Karpas-422 (cell line): Measurements from ENCODE around the gene PPM1F. TPM values are rescaled to one million over a fixed set of nuclear protein-coding genes. Genes with fewer than 3 reads are reported as not detected.
A peak's percentile ranks its signal among the peaks of the same experiment; 100 is the strongest.

Experiments
- DNase-seq: peaks from one replicate; pipeline ENCODE4 v3.0.0-alpha.2; 2015
- H2AFZ ChIP-seq: fragments of 200-600 bp; sonication (generic); 2 replicates; pipeline ENCODE4 v1.6.1; 2014; ENCODE audit warnings: antibody characterized with exemption, low read length, mixed read lengths
- H3K27ac ChIP-seq: fragments of 200-600 bp; sonication (generic); 2 replicates; pipeline ENCODE4 v1.5.1; 2014; ENCODE audit warnings: mild to moderate bottlenecking, low read length, moderate library complexity
- H3K27me3 ChIP-seq: fragments of 200-600 bp; sonication (generic); 2 replicates; pipeline ENCODE4 v1.6.1; 2014; ENCODE audit warnings: low read length, mixed read lengths
- H3K36me3 ChIP-seq: fragments of 200-600 bp; sonication (generic); 2 replicates; pipeline ENCODE4 v1.6.1; 2014; ENCODE audit warnings: low read length, mixed read lengths; ENCODE audit not compliant: insufficient read depth
- H3K4me1 ChIP-seq: fragments of 200-600 bp; sonication (generic); 2 replicates; pipeline ENCODE4 v1.6.1; 2014; ENCODE audit warnings: mild to moderate bottlenecking, low read length, mixed read lengths
- H3K4me2 ChIP-seq: fragments of 200-600 bp; sonication (generic); 2 replicates; pipeline ENCODE4 v1.6.1; 2014; ENCODE audit warnings: low read length, low read depth, mild to moderate bottlenecking; ENCODE audit not compliant: poor library complexity, severe bottlenecking
- H3K4me3 ChIP-seq: fragments of 200-600 bp; sonication (generic); 2 replicates; pipeline ENCODE4 v1.5.1; 2014; ENCODE audit warnings: mild to moderate bottlenecking, antibody characterized with exemption, low read length, mixed read lengths
- H3K79me2 ChIP-seq: fragments of 200-600 bp; sonication (generic); 2 replicates; pipeline ENCODE4 v1.6.1; 2014; ENCODE audit warnings: mild to moderate bottlenecking, low read length, mixed read lengths
- H3K9ac ChIP-seq: fragments of 200-600 bp; sonication (generic); 2 replicates; pipeline ENCODE4 v1.6.0; 2014; ENCODE audit warnings: low read length
- H3K9me2 ChIP-seq: fragments of 200-600 bp; sonication (generic), shearing (Covaris generic); replicated peaks from 2 replicates; pipeline ENCODE4 v1.6.0; 2014; ENCODE audit warnings: mild to moderate bottlenecking, low read length, moderate library complexity; ENCODE audit not compliant: insufficient read depth
- H3K9me3 ChIP-seq: fragments of 300-700, 200-600 bp; sonication (generic); 2 replicates; pipeline ENCODE4 v1.6.1; 2014; ENCODE audit warnings: low read length, mixed read lengths
- H4K20me1 ChIP-seq: fragments of 200-600 bp; sonication (generic); 2 replicates; pipeline ENCODE4 v1.6.1; 2014; ENCODE audit warnings: mild to moderate bottlenecking, antibody characterized with exemption, low read length, low read depth; ENCODE audit not compliant: insufficient read depth
- total RNA-seq: library from RNA; depleted of rRNA; stranded (reverse); fragments of >200 nt; shearing (Covaris generic); gene quantifications from 2 replicates; pipeline ENCODE4 v1.2.3, GENCODE V29; 2014; ENCODE audit warnings: low replicate concordance

PPM1F gene
- total RNA-seq, 1 experiment from 2014 or later: 21.1 TPM

DNA sequence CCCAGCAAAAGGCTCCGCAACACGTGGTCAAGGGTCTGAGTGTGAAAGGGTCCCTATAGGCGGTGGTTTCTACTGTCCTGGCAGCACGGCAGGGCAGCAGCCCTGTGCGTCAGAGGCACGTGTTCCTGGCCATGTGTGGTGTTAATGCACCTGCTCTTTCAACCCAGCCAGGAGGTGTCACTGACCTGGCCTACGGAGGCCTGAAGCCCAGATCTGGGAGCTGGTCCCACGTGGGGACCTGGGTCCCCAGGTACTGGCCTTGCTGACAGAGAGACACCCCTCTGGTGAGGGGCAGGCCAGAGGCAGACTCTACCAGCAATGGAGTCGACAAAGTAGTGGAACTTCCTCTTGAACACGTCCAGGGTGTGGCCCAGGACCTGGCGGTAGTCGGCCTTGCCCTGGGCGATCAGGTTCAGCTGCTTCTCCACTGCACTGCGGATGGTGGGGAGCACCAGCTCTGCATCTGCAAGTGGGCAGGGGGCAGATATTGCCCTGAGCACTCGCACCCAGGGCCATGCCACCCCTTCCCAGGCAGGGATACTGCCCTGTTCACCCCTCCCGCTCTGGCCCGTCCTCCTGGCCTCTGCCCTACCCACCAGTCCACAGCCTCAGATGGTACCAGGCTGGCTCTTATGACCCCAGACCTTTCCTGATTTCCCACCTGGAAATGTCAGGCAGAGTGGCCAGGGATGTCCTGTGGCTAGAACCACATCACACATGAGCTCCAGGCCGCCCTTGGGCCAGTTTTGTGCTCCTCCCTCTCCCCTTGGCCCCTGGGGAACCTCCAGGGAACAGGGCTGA, 6.8 kb upstream of the PPM1F start:
- no peak overlapping the region for H2AFZ ChIP-seq
- H3K4me2 ChIP-seq: no peak overlapping the region
- no peaks in the 10 kb centered on the region for H4K20me1 ChIP-seq
- H3K27me3 ChIP-seq: no peaks in the 10 kb centered on the region
- H3K9ac ChIP-seq: no peak overlapping the region
- no peaks in the 10 kb centered on the region for H3K79me2 ChIP-seq
- H3K9me2 ChIP-seq: no peaks in the 10 kb centered on the region
- no peak overlapping the region for H3K4me3 ChIP-seq
- no peak for DNase-seq
- peaks cover 11% of the 10 kb centered on the region; the same call in 1 of the 2 replicates for H3K36me3 ChIP-seq
- no peaks in the 10 kb centered on the region for H3K4me1 ChIP-seq
- no peak overlapping the region for H3K27ac ChIP-seq
- H3K9me3 ChIP-seq: no peaks in the 10 kb centered on the region

DNA sequence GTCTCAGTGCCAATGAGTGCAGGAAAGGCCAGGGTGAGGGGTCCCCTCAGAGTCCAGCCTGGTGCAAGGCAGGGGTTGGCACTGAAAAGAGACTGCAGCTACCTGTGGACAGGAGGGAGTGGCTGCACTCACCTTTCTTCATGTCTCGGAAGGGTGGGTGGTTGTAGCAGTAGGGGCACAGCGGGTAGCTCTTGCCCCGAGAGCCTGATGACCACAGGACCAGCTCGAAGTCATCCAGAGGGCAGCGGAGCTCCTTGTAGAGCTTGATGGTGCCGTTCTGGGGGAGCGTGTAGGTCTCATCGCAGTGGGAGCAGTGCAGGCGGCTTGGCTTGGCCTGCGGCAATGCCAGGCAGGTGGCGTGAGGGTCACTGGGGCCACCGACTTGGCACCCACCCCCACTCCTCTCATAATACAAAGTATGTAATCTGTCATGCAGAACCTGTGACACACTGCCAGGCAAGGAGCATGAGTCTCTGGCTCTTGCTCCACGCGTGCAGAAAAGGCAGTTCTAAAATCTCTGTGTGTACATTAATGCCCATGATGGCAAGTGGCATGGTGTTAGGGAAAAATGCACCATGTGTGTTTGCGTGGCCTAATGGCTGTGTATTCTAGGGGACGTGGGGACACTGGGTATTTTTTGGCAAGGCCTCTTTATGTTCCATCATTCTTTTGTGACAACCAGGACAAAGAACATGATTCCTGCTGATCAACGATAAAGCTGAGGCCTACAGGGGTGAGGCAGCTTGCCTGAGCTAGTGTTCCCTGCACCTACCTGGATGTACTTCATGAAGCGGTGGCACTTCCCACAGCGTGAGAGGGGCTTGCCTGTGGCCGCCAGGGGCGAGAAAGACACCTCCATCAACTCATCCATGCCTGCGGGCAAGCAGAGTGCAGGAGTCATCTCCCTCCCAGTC, 6.0 kb upstream of the PPM1F start:
- H3K4me3 ChIP-seq: no peak overlapping the region
- no peaks in the 10 kb centered on the region for H3K9me3 ChIP-seq
- no peaks in the 10 kb centered on the region for H3K4me1 ChIP-seq
- no peak overlapping the region for H2AFZ ChIP-seq
- H3K9me2 ChIP-seq: no peaks in the 10 kb centered on the region
- H3K9ac ChIP-seq: no peak overlapping the region
- no peak overlapping the region for H3K27ac ChIP-seq
- H3K79me2 ChIP-seq: no peaks in the 10 kb centered on the region
- no peak for DNase-seq
- no peak overlapping the region for H3K4me2 ChIP-seq
- no peaks in the 10 kb centered on the region for H3K27me3 ChIP-seq
- H3K36me3 ChIP-seq: peaks cover 11% of the 10 kb centered on the region; the same call in 1 of the 2 replicates
- H4K20me1 ChIP-seq: no peaks in the 10 kb centered on the region

DNA sequence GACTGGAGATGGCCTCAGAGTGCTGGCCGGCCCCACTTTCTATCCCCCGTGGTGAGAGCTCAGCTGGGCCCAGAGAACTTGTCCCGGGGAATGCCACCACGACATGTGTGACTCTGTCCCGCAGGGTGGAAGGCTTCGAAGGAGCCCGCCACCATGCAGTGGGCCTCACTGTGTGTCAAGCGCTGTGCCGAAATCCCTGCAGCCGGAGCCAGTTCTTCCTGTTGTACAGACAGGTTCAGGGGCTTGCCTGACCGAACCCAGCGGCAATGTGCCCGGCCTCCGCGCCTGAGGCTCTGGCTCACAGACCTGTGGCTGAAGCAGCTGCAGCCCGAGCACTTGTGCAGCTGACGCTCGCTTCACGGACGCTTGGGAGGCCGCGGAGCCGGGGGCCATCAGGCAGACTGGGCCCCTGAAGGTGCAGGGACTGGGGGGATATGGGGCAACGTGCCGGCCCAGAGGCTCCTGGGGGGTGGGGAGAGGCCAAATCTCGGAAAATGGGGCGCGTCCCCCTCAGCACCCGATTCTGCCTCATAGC, 650 bp downstream of the PPM1F start:
- Histone ChIP-seq H4K20me1 (no peaks in the 10 kb centered on the region), H3K27me3 (no peaks in the 10 kb centered on the region), H3K4me3 (peak overlapping the region; percentile 84), H3K9me3 (no peaks in the 10 kb centered on the region), H3K36me3 (no peaks in the 10 kb centered on the region), H3K9ac (peak overlapping the region; percentile 91), H3K79me2 (peaks cover 21% of the 10 kb centered on the region), H2AFZ (peak overlapping the region; percentile 77; the same call in 1 of the 2 replicates), H3K4me2 (peak overlapping the region; percentile 92), H3K4me1 (peaks cover 17% of the 10 kb centered on the region), H3K27ac (no peak overlapping the region), H3K9me2 (no peaks in the 10 kb centered on the region)
- peak; percentile 75 for DNase-seq

DNA sequence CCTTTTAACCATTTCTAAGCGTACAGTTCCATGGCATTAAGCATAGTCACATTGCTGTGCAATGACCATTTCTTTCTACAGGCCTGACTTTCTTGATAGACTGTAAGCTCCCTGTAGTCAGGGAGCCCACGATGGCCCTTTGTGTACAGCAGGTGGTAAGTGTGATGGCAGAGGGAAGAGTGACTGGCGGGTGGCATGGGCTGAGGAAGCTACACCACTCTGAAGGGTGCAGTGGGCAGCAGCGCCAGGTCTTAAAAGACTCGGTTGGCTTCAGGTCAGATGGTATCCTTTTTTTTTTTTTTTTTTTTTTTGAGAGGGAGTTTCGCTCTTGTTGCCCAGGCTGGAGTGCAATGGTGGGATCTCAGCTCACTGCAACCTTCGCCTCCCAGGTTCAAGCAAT, 1.6 kb downstream of the PPM1F start:
- DNase-seq: no peak
- H3K4me3 ChIP-seq: no peak overlapping the region
- H3K27me3 ChIP-seq: no peaks in the 10 kb centered on the region
- no peak overlapping the region for H3K27ac ChIP-seq
- no peaks in the 10 kb centered on the region for H3K9me3 ChIP-seq
- H3K9ac ChIP-seq: no peak overlapping the region
- peaks cover 17% of the 10 kb centered on the region for H3K4me1 ChIP-seq
- no peak overlapping the region for H3K4me2 ChIP-seq
- H3K36me3 ChIP-seq: no peaks in the 10 kb centered on the region
- no peaks in the 10 kb centered on the region for H3K9me2 ChIP-seq
- no peak overlapping the region for H2AFZ ChIP-seq
- peaks cover 21% of the 10 kb centered on the region for H3K79me2 ChIP-seq
- no peaks in the 10 kb centered on the region for H4K20me1 ChIP-seq

DNA sequence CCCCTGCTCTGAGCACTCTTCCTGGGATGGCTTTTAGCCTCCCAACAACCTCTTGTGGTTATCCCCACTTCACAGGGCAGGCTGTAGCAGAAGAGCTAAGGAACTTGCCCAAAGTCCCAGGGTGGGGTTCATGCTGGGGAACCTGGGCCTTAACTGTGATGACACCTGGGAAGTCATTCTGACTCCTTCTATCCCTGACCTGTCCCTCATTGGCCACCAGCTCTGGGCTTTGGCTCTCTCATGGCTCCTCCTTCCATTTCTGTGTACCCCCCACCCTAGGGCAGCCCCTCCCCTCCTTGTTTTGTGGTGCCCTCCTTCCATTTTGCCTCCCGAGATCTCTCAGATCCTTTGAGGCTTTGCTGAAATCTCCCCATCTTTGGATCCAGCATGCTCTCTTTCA, 2.7 kb downstream of the PPM1F start:
- Histone ChIP-seq H3K36me3 (no peaks in the 10 kb centered on the region), H3K9me2 (no peaks in the 10 kb centered on the region), H3K27me3 (no peaks in the 10 kb centered on the region), H3K4me1 (peaks cover 17% of the 10 kb centered on the region), H3K79me2 (peaks cover 21% of the 10 kb centered on the region), H3K9me3 (no peaks in the 10 kb centered on the region), H4K20me1 (no peaks in the 10 kb centered on the region), H3K4me3 (no peak overlapping the region), H3K27ac (no peak overlapping the region), H3K4me2 (no peak overlapping the region), H3K9ac (no peak overlapping the region), H2AFZ (no peak overlapping the region)
- no peak for DNase-seq

GRCh38 chr22:21949569-21949918, 3.1 kb downstream of the PPM1F start:
- H3K9ac ChIP-seq: 0 out of 2 replicates have a peak overlapping the region, but pooled peaks have one; percentile 27
- H3K4me1 ChIP-seq: peaks cover 17% of the 10 kb centered on the region
- no peaks in the 10 kb centered on the region for H4K20me1 ChIP-seq
- no peaks in the 10 kb centered on the region for H3K27me3 ChIP-seq
- no peaks in the 10 kb centered on the region for H3K9me3 ChIP-seq
- H3K79me2 ChIP-seq: peaks cover 21% of the 10 kb centered on the region
- H3K36me3 ChIP-seq: no peaks in the 10 kb centered on the region
- no peak overlapping the region for H3K4me3 ChIP-seq
- no peak overlapping the region for H3K27ac ChIP-seq
- no peak overlapping the region for H3K4me2 ChIP-seq
- DNase-seq: no peak
- H3K9me2 ChIP-seq: no peaks in the 10 kb centered on the region
- H2AFZ ChIP-seq: no peak overlapping the region

GRCh38 chr22:21948824-21949568, 3.7 kb downstream of the PPM1F start:
- Histone ChIP-seq H3K4me3 (no peak overlapping the region), H3K79me2 (peaks cover 21% of the 10 kb centered on the region), H3K27me3 (no peaks in the 10 kb centered on the region), H3K36me3 (no peaks in the 10 kb centered on the region), H4K20me1 (no peaks in the 10 kb centered on the region), H3K27ac (no peak overlapping the region), H3K9me3 (no peaks in the 10 kb centered on the region), H3K9me2 (no peaks in the 10 kb centered on the region), H2AFZ (no peak overlapping the region), H3K4me2 (no peak overlapping the region), H3K4me1 (peaks cover 17% of the 10 kb centered on the region), H3K9ac (peak overlapping the region; percentile 27; the same call in 1 of the 2 replicates)
- DNase-seq: no peak
